ENCODE measurements around the gene WDR5. TPM values are rescaled to one million over a fixed set of nuclear protein-coding genes. Genes with fewer than 3 reads are reported as not detected.

WDR5 gene
- total RNA-seq, 4 donors from 2014 or later: 16.4 to 32.7 (median 24.5) TPM

- DNase-seq (ENCODE audit: low spot score in 2 of 2): no peak
- Histone ChIP-seq H3K36me3 (peaks cover 7 to 50% (median 19%) of the 10 kb centered on the region in 3 donors), H3K27ac (peak overlapping the region; percentile 31 to 91 (median 76)), H3K9me3 (no peaks in the 10 kb centered on the region), H3K4me1 (peaks cover 0 to 21% (median 11%) of the 10 kb centered on the region in 4 donors), H3K27me3 (no peaks in the 10 kb centered on the region), H3K4me3 (no peak overlapping the region)
- no peak for TF ChIP-seq CTCF (IDR thresholded peaks at IDR 0.05)
- no peak for TF ChIP-seq EP300 (IDR thresholded peaks at IDR 0.05)
- no peak for TF ChIP-seq POLR2A (IDR thresholded peaks at IDR 0.05)
- WGBS, 2 donors: 84 to 90% methylated on average over 20 of the region's 20 CpGs
Observed at GRCh38 chr9:134159566-134160245, 23.8 kb downstream of the WDR5 start.

DNA sequence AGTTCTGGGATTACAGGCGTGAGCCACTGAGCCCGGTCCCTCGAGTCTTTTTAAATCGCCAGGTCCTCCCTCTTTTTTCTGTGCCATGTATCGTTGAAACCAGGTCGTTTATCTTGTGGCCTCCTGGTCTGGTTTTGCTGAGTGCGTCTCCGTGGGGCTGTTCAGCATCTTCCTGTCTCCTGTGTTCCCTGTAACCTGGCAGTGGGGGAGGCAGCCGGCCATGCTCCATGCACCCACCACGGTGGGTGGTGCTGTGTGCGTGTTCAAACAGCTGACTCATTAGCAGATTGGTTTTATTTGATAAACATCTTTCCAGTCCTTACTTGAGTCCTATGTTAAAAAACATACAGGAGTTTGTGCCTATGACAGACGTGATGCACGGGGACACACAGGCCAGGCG is 25.8 kb downstream of the WDR5 start:
- no peaks in the 10 kb centered on the region for H3K9me3 ChIP-seq
- 85 to 87% methylated on average over 14 of the region's 14 CpGs for WGBS, 2 donors
- H3K27me3 ChIP-seq: no peaks in the 10 kb centered on the region
- no peak overlapping the region for H3K4me3 ChIP-seq
- no peak for TF ChIP-seq CTCF (IDR thresholded peaks at IDR 0.05)
- no peak for TF ChIP-seq EP300 (IDR thresholded peaks at IDR 0.05)
- H3K36me3 ChIP-seq: peaks cover 2 to 30% (median 11%) of the 10 kb centered on the region in 3 donors
- peaks cover 0 to 22% (median 13%) of the 10 kb centered on the region in 4 donors for H3K4me1 ChIP-seq
- H3K27ac ChIP-seq: no peak overlapping the region
- no peak for DNase-seq (ENCODE audit: low spot score in 2 of 2)

GRCh38 chr9:134162212-134162775 is 26.4 kb downstream of the WDR5 start:
- DNase-seq (ENCODE audit: low spot score in 2 of 2): no peak
- H3K9me3 ChIP-seq: no peaks in the 10 kb centered on the region
- H3K27me3 ChIP-seq: no peaks in the 10 kb centered on the region
- no peak overlapping the region for H3K27ac ChIP-seq
- H3K36me3 ChIP-seq: peaks cover 0 to 24% (median 5%) of the 10 kb centered on the region in 3 donors
- H3K4me3 ChIP-seq: no peak overlapping the region
- TF ChIP-seq POLR2A (IDR thresholded peaks at IDR 0.05) (no peak), EP300 (IDR thresholded peaks at IDR 0.05) (no peak), CTCF (IDR thresholded peaks at IDR 0.05) (no peak)
- H3K4me1 ChIP-seq: peaks cover 0 to 21% (median 12%) of the 10 kb centered on the region in 4 donors
- 90 to 93% methylated on average over 9 of the region's 9 CpGs for WGBS, 2 donors

DNA sequence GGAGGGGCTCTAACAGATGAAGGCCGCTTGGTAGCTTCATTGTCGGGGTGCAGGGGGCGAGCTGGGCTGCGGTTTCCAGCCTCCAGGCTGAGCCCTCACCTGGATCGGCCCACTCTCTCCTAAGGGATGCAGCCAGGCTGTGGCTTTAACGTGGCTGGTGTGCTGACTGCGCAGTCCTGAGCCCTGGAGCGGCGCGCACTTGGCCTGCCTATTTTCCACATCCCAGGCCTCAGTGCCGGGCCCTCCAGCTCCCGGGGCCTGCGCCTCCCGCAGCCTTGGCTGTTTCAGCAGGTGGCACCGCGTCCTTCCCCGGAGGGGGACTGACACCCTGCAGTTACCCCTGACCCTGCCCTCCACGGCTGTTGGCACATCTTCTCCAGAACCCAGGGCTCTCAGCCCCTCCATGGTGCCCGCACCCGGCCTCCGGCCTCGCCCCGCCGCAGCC is 27.1 kb downstream of the WDR5 start:
- DNase-seq (ENCODE audit: low spot score in 2 of 2): no peak

More for the DNA sequence above, 27.1 kb downstream of the WDR5 start:
- Histone ChIP-seq H3K9me3 (no peaks in the 10 kb centered on the region), H3K4me3 (no peak overlapping the region), H3K4me1 (peaks cover 0 to 21% (median 9%) of the 10 kb centered on the region in 4 donors), H3K27ac (no peak overlapping the region), H3K36me3 (peaks cover 0 to 17% (median 0%) of the 10 kb centered on the region in 3 donors), H3K27me3 (no peaks in the 10 kb centered on the region)
- TF ChIP-seq EP300 (IDR thresholded peaks at IDR 0.05): no peak
- TF ChIP-seq CTCF (IDR thresholded peaks at IDR 0.05): no peak
- TF ChIP-seq POLR2A (IDR thresholded peaks at IDR 0.05): no peak
- WGBS, 2 donors: 61 to 62% methylated on average over 22 to 24 of the region's 24 CpGs
